Daoy (cell line): Measurements from ENCODE around the gene ABLIM2. TPM values are rescaled to one million over a fixed set of nuclear protein-coding genes. Genes with fewer than 3 reads are reported as not detected.
A peak's percentile ranks its signal among the peaks of the same experiment; 100 is the strongest.

ENCODE experiments used
- DNase-seq: peaks from one replicate; pipeline ENCODE4 v3.0.0-alpha.2; 2015; ENCODE audit warnings: low read depth
- total RNA-seq: library from RNA; depleted of rRNA; stranded (reverse); fragments of >200 nt; shearing (Covaris generic); gene quantifications from 2 replicates; pipeline ENCODE4 v1.2.3, GENCODE V29; 2014

Gene ABLIM2
- total RNA-seq, 1 experiment from 2014 or later = 0.23 TPM

- no peak for DNase-seq
Measured at GRCh38 chr4:8070736-8071718, 87.6 kb downstream of the ABLIM2 start.

DNA sequence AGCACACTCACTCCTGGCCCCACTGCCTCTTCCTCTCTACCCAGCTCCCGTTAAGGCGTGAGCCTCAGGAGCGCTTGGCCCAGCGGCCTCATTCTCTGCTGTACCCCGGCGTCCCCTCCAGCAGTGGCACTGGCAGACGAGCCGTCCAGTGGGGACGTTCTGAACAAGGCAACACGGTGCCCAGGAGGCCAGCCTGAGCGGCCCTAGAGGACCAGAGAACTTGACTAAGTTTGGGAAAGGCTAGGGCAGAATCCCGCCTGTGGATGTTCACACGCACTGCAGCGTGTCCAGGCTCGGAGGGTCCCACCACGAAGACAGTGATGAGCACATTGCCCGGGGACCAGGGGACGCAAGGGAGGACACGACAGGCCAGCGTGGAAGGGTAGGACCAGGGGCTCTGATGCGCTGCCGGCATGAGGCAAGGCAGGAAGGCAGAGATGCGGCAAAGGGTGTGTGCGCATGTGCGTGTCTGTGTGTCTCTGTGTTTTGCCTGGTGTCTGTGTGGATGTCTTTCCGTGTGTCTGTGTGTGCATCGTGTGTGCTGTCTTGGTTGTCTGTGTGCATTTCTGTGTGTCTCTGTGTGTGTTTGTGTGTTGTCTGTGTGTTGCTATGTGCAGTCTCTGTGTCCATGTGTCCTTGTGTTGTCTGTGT is 89.4 kb downstream of the ABLIM2 start:
- DNase-seq = no peak

DNA sequence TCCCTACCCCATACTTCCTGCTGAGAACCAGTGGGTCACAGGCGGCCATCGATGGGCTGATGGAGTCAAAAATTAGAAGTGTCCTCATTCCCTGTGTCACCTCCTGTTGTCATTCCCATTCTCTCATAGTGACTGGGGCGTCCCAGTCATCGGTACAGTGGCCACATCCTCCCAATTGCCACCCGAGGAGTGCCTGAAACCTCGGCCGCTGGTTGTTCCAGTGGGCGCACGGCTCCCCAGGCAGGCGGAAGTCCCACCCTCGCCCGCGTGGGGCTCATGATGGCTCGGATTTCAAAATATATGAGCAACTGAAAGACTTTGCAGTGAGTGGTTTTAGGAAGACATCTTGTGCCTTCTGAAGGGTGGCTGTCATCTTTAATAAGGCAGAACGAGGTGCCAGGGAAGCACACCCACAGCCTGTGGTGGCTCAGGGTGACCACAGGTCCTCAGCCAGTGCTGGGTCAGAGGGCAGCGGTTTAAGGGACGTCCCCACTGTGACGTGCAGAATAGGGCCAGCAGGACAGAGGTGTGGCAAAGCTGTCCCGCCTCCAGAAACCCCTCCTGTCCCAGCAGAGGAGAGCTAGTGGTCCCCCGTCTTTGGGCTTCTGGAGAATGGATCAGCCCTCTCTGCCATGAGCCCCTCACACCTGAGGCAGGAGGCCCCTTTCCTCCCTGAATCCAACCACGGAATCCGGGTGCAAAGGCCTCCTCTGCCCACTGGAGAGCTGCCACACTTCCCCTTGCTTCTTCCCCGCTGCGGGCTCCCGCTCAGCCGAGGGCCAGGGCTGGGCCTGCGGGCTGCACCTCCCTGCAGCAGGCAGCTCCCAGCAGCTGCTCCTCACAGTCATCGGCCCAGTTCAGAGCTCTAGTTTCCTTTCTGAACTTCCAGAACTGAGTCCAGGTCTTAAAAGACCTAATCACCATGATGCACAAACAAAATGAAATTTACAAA is 90.4 kb downstream of the ABLIM2 start:
- no peak for DNase-seq

DNA sequence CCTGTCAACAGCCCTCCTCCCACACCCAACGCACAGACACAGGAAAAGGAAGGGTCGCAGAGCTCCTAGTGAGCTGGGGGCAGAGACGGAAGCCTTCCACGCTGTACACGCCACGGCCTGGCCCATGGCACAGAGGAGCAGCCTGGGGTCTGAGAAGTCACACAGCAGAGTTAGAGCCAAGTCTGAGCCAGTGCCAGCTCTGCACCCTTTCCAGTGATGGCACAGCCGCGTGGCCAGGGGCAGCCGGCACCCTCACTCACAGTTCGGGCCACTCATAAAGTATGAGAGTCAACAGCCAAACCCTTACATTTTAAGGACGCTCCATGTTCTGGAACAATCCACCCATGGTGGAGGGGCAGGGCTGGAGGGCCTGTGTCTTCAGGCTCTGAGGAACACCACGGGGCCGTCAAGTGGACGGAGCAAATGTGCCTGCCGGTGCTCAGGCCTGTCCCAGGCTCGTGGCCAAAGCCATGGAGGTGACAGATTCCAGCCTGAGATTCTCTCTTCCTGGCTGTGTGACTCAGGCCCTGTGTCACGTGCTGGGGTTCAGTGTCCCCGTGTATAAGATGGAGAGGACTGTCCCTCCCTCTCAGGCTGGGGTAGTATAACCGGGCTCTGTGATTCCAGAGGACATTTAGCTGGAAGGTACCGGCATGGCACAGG is 91.2 kb downstream of the ABLIM2 start:
- DNase-seq = no peak

- no peak for DNase-seq
Measured at GRCh38 chr4:8066336-8066931, 92.2 kb downstream of the ABLIM2 start.

DNA sequence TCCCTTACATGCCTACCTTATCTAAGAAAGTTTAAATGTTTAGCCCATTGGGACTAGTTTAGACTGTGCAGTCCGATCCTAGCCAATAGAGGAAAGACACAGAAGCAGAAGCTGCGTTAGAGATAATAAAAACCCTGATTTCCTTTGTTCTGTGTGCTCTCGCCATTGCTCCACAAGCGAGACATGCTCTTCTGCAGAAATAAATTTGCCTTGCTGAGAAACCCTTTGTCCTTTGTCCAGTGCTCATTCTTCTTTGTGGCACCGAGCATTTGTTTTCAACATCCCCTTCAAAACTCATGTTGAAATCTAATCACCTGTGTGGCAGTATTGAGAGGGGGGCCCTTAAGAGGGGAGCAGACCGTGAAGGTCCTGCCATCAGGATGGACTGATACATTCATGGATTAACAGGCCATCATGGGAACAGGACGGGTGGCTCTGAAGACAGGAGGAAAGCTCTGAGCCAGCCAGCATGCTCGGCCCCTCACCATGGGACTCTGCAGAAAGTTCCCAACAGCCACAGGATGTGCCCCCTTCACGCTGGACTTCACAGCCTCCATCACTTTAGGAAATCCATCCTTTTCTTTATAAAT is 94.5 kb downstream of the ABLIM2 start:
- no peak for DNase-seq

DNA sequence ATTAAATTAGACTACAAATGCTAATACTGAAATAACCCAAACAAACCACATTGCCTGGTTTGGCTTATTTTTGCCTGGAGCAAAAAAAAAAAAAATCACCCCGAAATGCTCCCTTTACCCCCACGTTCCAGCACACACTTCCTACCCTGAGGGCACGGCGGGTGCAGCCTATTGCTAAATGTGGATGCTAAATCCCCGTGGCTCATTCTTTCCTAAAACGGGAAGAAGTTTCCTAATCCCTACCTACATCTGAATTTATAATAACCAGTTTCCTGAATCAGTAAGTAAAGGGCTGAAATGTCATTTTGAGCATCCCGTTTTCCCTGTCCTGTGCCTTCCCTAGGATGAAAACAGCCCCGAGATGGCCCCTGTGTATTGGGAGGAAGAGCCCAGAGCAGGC is 97.0 kb downstream of the ABLIM2 start:
- no peak for DNase-seq

- no peak for DNase-seq
Measured at GRCh38 chr4:8061145-8061544, 97.5 kb downstream of the ABLIM2 start.

- no peak for DNase-seq
Measured at GRCh38 chr4:8060632-8061031, 98.0 kb downstream of the ABLIM2 start.

GRCh38 chr4:8058031-8058479 is 100.6 kb downstream of the ABLIM2 start:
- DNase-seq = no peak

GRCh38 chr4:8055206-8055605 is 103.4 kb downstream of the ABLIM2 start:
- no peak for DNase-seq

GRCh38 chr4:8053688-8054449 is 104.7 kb downstream of the ABLIM2 start:
- no peak for DNase-seq

DNA sequence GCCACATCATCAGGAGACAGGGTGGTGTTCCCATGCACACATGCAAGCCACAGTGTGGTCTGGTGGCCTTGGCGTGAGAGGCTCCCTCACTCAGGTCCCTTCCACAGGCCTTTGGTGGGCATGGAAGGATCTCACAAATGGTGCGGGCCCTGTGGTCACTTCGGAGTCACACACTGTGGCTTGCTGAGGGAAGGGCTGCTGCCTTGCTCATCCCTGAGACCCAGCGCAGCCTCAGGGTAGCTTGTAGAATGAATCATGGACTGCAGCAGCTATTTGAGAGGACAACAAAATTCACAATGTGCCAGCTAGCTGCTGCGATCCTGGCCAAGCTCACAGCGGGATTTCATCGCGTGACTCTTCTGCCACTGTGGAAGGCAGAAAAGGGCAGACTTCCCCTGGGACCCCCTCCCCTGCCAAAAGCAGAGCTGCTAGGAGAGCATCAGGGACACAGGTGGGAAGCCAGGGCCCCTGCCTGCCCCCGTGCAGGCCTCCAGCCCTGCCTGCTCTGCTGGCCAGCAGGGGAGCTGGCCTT is 106.4 kb downstream of the ABLIM2 start:
- DNase-seq = no peak

- no peak for DNase-seq
Measured at GRCh38 chr4:8051644-8052043, 107.0 kb downstream of the ABLIM2 start.

GRCh38 chr4:8050555-8051206 is 107.9 kb downstream of the ABLIM2 start:
- peak; percentile 31 for DNase-seq

DNA sequence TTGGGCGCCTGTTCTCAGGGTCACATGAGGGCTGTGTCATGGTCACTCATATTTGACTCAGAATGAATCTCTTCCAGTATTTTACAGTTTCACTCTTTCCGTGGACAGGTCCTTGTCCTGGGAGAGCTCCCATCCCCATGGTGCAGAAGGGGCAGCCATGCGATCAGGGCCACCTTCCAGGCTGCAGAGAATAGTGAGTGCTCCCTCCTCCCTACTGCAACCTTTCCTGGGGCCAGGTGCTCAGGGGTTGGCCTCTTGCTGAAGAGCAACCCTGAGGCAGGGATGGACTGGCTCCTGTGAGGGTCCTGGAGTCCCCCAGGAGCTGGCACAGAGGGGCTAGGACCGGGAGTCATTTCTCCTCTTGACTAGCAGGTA is 108.4 kb downstream of the ABLIM2 start:
- no peak for DNase-seq

DNA sequence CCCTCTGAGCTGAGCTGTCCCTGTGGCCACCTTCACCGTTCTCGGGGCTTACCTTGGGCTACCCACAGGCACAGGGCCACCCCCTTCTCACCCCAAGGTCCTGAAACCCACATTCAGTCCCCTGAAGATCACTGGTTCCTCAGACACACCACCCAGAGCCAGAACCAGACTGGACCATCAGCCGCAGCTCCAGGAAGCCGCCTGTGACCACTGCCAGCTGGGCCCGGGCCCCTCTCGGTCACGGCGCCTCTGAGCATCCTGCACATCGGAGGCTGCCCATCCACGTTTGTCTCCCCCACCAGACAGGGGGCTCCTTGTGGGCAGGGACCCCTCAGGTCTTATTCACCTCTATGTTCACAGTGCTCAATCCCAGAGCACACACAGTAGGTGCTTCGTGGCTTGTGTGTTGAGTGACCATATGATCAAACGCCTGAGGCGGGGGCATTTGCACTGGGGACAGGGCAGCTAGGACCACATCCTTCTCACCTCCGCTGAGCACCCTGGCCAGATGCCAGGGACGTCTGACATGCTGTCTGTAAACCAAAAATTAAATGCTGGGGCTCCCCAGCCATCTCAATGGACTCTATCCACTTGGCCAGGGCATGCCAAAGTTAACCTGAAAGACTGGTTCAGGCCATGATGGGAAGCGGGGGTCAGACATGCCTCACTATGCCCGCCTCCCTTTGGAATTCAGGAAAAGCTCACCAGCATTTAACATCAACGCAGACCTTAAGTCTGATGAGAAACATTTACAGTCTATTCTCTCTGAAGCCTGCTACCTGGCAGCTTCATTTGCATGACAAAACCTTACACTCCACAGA is 109.5 kb downstream of the ABLIM2 start:
- DNase-seq = no peak
